ENCODE results near the gene DZANK1.
"Not testable (repeated sequence)": the region's sequence is repeated elsewhere in the genome, so short reads cannot be mapped to it uniquely, and the experiment has no call there.

The DZANK1 gene

GRCh38 chr20:18466894-18467730, at the start of gene DZANK1, which contains the start of gene POLR3F:
Gene DZANK1 (minus strand): TSS chr20:18467030. CDS start chr20:18465358, 1,672 bp downstream.
Gene POLR3F (plus strand): TSS chr20:18467390. CDS start chr20:18467507, 117 bp downstream.
- in situ Hi-C loops (cut with HindIII; ENCODE audit: low sequenced_read_pairs) = no loop called here

- in situ Hi-C loops (cut with HindIII; ENCODE audit: low sequenced_read_pairs) = no loop called here
Observed at GRCh38 chr20:18515973-18516372, 49.1 kb upstream of the DZANK1 start.

GRCh38 chr20:18514127-18514526, 47.3 kb upstream of the DZANK1 start:
- in situ Hi-C loops (cut with HindIII; ENCODE audit: low sequenced_read_pairs) = no loop called here

- in situ Hi-C loops (cut with HindIII; ENCODE audit: low sequenced_read_pairs) = no loop called here
Observed at GRCh38 chr20:18513208-18513607, 46.4 kb upstream of the DZANK1 start.

- in situ Hi-C loops (cut with HindIII; ENCODE audit: low sequenced_read_pairs) = no loop called here
Observed at GRCh38 chr20:18511571-18511970, 44.7 kb upstream of the DZANK1 start.

GRCh38 chr20:18507218-18508191, 40.7 kb upstream of the DZANK1 start, which contains the start of gene SEC23B:
Gene SEC23B (plus strand): TSS chr20:18507940. CDS start chr20:18510836, 2,896 bp downstream.
- in situ Hi-C loops (cut with HindIII; ENCODE audit: low sequenced_read_pairs) = no loop called here

- in situ Hi-C loops (cut with HindIII; ENCODE audit: low sequenced_read_pairs) = no loop called here
Observed at GRCh38 chr20:18506744-18507143, 39.9 kb upstream of the DZANK1 start.

GRCh38 chr20:18504479-18505060, 37.7 kb upstream of the DZANK1 start:
- in situ Hi-C loops (cut with HindIII; ENCODE audit: low sequenced_read_pairs) = no loop called here

- in situ Hi-C loops (cut with HindIII; ENCODE audit: low sequenced_read_pairs) = not testable (repeated sequence)
Observed at GRCh38 chr20:18501672-18502071, 34.8 kb upstream of the DZANK1 start.

- in situ Hi-C loops (cut with HindIII; ENCODE audit: low sequenced_read_pairs) = no loop called here
Observed at GRCh38 chr20:18497603-18498002, 30.8 kb upstream of the DZANK1 start.

GRCh38 chr20:18496740-18497592, 30.1 kb upstream of the DZANK1 start, which contains the start of gene RBBP9:
Gene RBBP9 (minus strand): TSS chr20:18497225. CDS start chr20:18497167, 58 bp downstream.
- in situ Hi-C loops (cut with HindIII; ENCODE audit: low sequenced_read_pairs) = no loop called here

- in situ Hi-C loops (cut with HindIII; ENCODE audit: low sequenced_read_pairs) = no loop called here
Observed at GRCh38 chr20:18496042-18496441, 29.2 kb upstream of the DZANK1 start.

GRCh38 chr20:18488301-18488700, 21.5 kb upstream of the DZANK1 start:
- in situ Hi-C loops (cut with HindIII; ENCODE audit: low sequenced_read_pairs) = no loop called here

GRCh38 chr20:18481596-18481995, 14.8 kb upstream of the DZANK1 start:
- in situ Hi-C loops (cut with HindIII; ENCODE audit: low sequenced_read_pairs) = no loop called here

- in situ Hi-C loops (cut with HindIII; ENCODE audit: low sequenced_read_pairs) = no loop called here
Observed at GRCh38 chr20:18477821-18478220, 11.0 kb upstream of the DZANK1 start.

- in situ Hi-C loops (cut with HindIII; ENCODE audit: low sequenced_read_pairs) = no loop called here
Observed at GRCh38 chr20:18477218-18477617, 10.4 kb upstream of the DZANK1 start.

GRCh38 chr20:18466574-18466893, 296 bp downstream of the DZANK1 start:
- in situ Hi-C loops (cut with HindIII; ENCODE audit: low sequenced_read_pairs) = no loop called here

- in situ Hi-C loops (cut with HindIII; ENCODE audit: low sequenced_read_pairs) = no loop called here
Observed at GRCh38 chr20:18465536-18466200, 1.2 kb downstream of the DZANK1 start.

- in situ Hi-C loops (cut with HindIII; ENCODE audit: low sequenced_read_pairs) = no loop called here
Observed at GRCh38 chr20:18456600-18456999, 10.2 kb downstream of the DZANK1 start.

- in situ Hi-C loops (cut with HindIII; ENCODE audit: low sequenced_read_pairs) = no loop called here
Observed at GRCh38 chr20:18443886-18444285, 22.9 kb downstream of the DZANK1 start.
